PC-3 (cell line): Measurements from ENCODE around the gene IDH3G. TPM values are rescaled to one million over a fixed set of nuclear protein-coding genes. Genes with fewer than 3 reads are reported as not detected.

ENCODE experiments used
- ATAC-seq: fragments of 200-7000 bp; cut with Tn5 transposase; 2 replicates; pipeline ENCODE4 v1.9.1; 2020; ENCODE audit warnings: mild to moderate bottlenecking, moderate library complexity
- BruUV-seq: library from RNA; stranded (reverse); fragments of 400-500 nt; replicated peaks from 2 replicates; lab custom pipeline; 2021; lab: Mats Ljungman, UMichigan
- CTCF ChIA-PET: fragments of 300-600 bp; sonication (Branson Sonifier 250); formaldehyde crosslinking; loops from one replicate; lab custom pipeline; 2022; ENCODE audit warnings: antibody characterized with exemption; lab: Charles Lee
- POLR2A ChIA-PET: fragments of 300-600 bp; sonication (Branson Sonifier 250); formaldehyde crosslinking; loops from one replicate; lab custom pipeline; 2022; ENCODE audit warnings: antibody characterized with exemption; ENCODE audit not compliant: unreplicated experiment; lab: Charles Lee
- DNase-seq: peaks from one replicate; pipeline ENCODE4 v3.0.0-alpha.2; 2015
- H2AFZ ChIP-seq: fragments of 300-600 bp; sonication (generic); 2 replicates; pipeline ENCODE4 v1.6.0; 2016; ENCODE audit warnings: antibody characterized with exemption, low read length
- H3F3A ChIP-seq: fragments of 300-600 bp; sonication (generic); one replicate; pipeline ENCODE4 v1.6.0; 2017; ENCODE audit warnings: antibody characterized with exemption, low read length, control low read depth, mild to moderate bottlenecking; ENCODE audit not compliant: unreplicated experiment
- H3K27ac ChIP-seq: fragments of 300-600 bp; sonication (generic); 2 replicates; pipeline ENCODE4 v1.5.1; 2016; ENCODE audit warnings: mild to moderate bottlenecking, low read length
- H3K27me3 ChIP-seq: fragments of 300-600 bp; sonication (generic); 2 replicates; pipeline ENCODE4 v1.6.1; 2016; ENCODE audit warnings: low read length, mixed read lengths
- H3K36me3 ChIP-seq: fragments of 300-600 bp; sonication (generic); 2 replicates; pipeline ENCODE4 v1.6.1; 2016; ENCODE audit warnings: low read depth, mixed run types, low read length, mixed read lengths
- H3K4me1 ChIP-seq: fragments of 300-600 bp; sonication (generic); 2 replicates; pipeline ENCODE4 v1.5.1; 2016; ENCODE audit warnings: low read length; ENCODE audit not compliant: insufficient read depth
- H3K4me2 ChIP-seq: fragments of 300-600 bp; sonication (generic); 2 replicates; pipeline ENCODE4 v1.6.0; 2016; ENCODE audit warnings: low read length
- H3K4me3 ChIP-seq: fragments of 300-600 bp; sonication (generic); 2 replicates; pipeline ENCODE4 v1.5.1; 2016; ENCODE audit warnings: mild to moderate bottlenecking, low read length, mixed read lengths
- H3K79me2 ChIP-seq: fragments of 300-600 bp; sonication (generic); 2 replicates; pipeline ENCODE4 v1.6.1; 2017; ENCODE audit warnings: low read length, mixed read lengths
- H3K9ac ChIP-seq: fragments of 300-600 bp; sonication (generic); 2 replicates; pipeline ENCODE4 v1.6.0; 2016; ENCODE audit warnings: mild to moderate bottlenecking, low read length
- H3K9me2 ChIP-seq: fragments of 300-600 bp; sonication (generic); replicated peaks from 2 replicates; pipeline ENCODE4 v1.6.1; 2016; ENCODE audit warnings: mixed run types, low read length, mixed read lengths
- H3K9me3 ChIP-seq: fragments of 300-600 bp; sonication (generic); 2 replicates; pipeline ENCODE4 v1.6.1; 2016; ENCODE audit warnings: low read length, mixed read lengths
- H4K20me1 ChIP-seq: fragments of 300-600 bp; sonication (generic); 2 replicates; pipeline ENCODE4 v1.6.1; 2016; ENCODE audit warnings: low read length, mixed read lengths
- CTCF ChIP-seq: fragments of 300-600 bp; sonication (generic); conservative IDR thresholded peaks from 2 replicates; pipeline ENCODE4 v1.5.1; 2017; ENCODE audit warnings: antibody characterized with exemption, low read depth, mild to moderate bottlenecking, low read length
- EZH2 ChIP-seq: fragments of 300-600 bp; sonication (generic); IDR thresholded peaks from one replicate; pipeline ENCODE4 v1.6.1; 2017; ENCODE audit warnings: antibody characterized with exemption, mild to moderate bottlenecking, low read length; ENCODE audit not compliant: unreplicated experiment
- EZH2phosphoT487 ChIP-seq: fragments of 300-600 bp; sonication (generic); IDR thresholded peaks from 2 replicates; pipeline ENCODE4 v1.6.1; 2018; ENCODE audit warnings: mild to moderate bottlenecking, antibody characterized with exemption, low read length, borderline replicate concordance
- intact Hi-C: fragments of 100-400 bp; cut with micrococcal nuclease; formaldehyde crosslinking; loops from 2 replicates; pipeline ENCODE4 v1.9.0; 2023
- total RNA-seq: library from RNA; depleted of rRNA; stranded (reverse); fragments of >200 nt; gene quantifications from 2 replicates; pipeline ENCODE4 v1.2.3, GENCODE V29; 2014

The IDH3G gene
- total RNA-seq, 1 experiment from 2014 or later = 104 TPM

- H3K4me2 ChIP-seq = no peak overlapping the region
- H3K9me2 ChIP-seq = no peaks in the 10 kb centered on the region
- ChIA-PET CTCF (no interaction called here), POLR2A (no interaction called here)
- H3K36me3 ChIP-seq = peaks cover 2% of the 10 kb centered on the region; the same call in 1 of the 2 replicates
- H3K27ac ChIP-seq = no peak overlapping the region
- no peak overlapping the region for H2AFZ ChIP-seq
- H3K4me1 ChIP-seq = peaks cover 4% of the 10 kb centered on the region
- no peak for DNase-seq
- no TSS peak for BruUV-seq
- H3K79me2 ChIP-seq = peaks cover 6% of the 10 kb centered on the region
- no peaks in the 10 kb centered on the region for H3K9me3 ChIP-seq
- TF ChIP-seq EZH2phosphoT487 = no peak
- no peak for TF ChIP-seq CTCF
- TF ChIP-seq EZH2 = no peak
- H3K27me3 ChIP-seq = no peaks in the 10 kb centered on the region
- no peak for ATAC-seq
- no peaks in the 10 kb centered on the region for H4K20me1 ChIP-seq
- intact Hi-C loops = no loop called here
- H3F3A ChIP-seq = no peaks in the 10 kb centered on the region
- H3K4me3 ChIP-seq = no peak overlapping the region
- no peak overlapping the region for H3K9ac ChIP-seq
Observed at GRCh38 chrX:153771415-153772315, 22.5 kb downstream of the IDH3G start.

GRCh38 chrX:153770601-153771414 is 23.4 kb downstream of the IDH3G start:
- ChIA-PET POLR2A (no interaction called here), CTCF (no interaction called here)
- Histone ChIP-seq H3K4me3 (no peak overlapping the region), H3K9me2 (no peaks in the 10 kb centered on the region), H3K27me3 (no peaks in the 10 kb centered on the region), H3K27ac (no peak overlapping the region), H4K20me1 (no peaks in the 10 kb centered on the region), H2AFZ (no peak overlapping the region), H3K9ac (no peak overlapping the region), H3K4me1 (peaks cover 11% of the 10 kb centered on the region), H3K9me3 (no peaks in the 10 kb centered on the region), H3K79me2 (peaks cover 8% of the 10 kb centered on the region), H3K4me2 (no peak overlapping the region), H3K36me3 (peaks cover 2% of the 10 kb centered on the region; the same call in 1 of the 2 replicates), H3F3A (no peaks in the 10 kb centered on the region)
- intact Hi-C loops = no loop called here
- BruUV-seq = no TSS peak
- TF ChIP-seq EZH2 (no peak), EZH2phosphoT487 (no peak), CTCF (no peak)
- DNase-seq (no peak), ATAC-seq (no peak)
